HCT116 (cell line): Measurements from ENCODE around the gene ARL2.
"Not testable (repeated sequence)": the region's sequence is repeated elsewhere in the genome, so short reads cannot be mapped to it uniquely, and the experiment has no call there.

Experiments used
- ATF3 ChIP-seq: IDR thresholded peaks from 2 replicates; pipeline ENCODE4 v1.6.1; 2012
- CEBPB ChIP-seq: IDR thresholded peaks from 2 replicates; pipeline ENCODE4 v1.6.1; 2012; ENCODE audit warnings: low read depth
- CTCF ChIP-seq, 3 experiments: fragments of 200-600 bp in 1 of 3; sonication (generic) in 1 of 3; IDR thresholded peaks in 2 of 3; conservative IDR thresholded peaks in 1 of 3; 2 replicates each; pipeline ENCODE4 v1.5.1; 2012 to 2017; ENCODE audit warnings: low read depth in 2 of 3, low read length in 2 of 3, antibody characterized with exemption in 1 of 3, borderline replicate concordance in 1 of 3, control low read depth in 1 of 3, mild to moderate bottlenecking in 1 of 3, mixed read lengths in 1 of 3, mixed run types in 1 of 3, moderate library complexity in 1 of 3; ENCODE audit not compliant: insufficient read depth in 1 of 3
- FOSL1 ChIP-seq: IDR thresholded peaks from 2 replicates; pipeline ENCODE4 v1.6.1; 2012; ENCODE audit warnings: low read depth
- MAX ChIP-seq: IDR thresholded peaks from 2 replicates; pipeline ENCODE4 v1.6.1; 2012
- POLR2A ChIP-seq: IDR thresholded peaks from 2 replicates; pipeline ENCODE4 v1.7.0; 2011; ENCODE audit warnings: borderline replicate concordance; ENCODE audit not compliant: insufficient read depth, insufficient read length; ENCODE audit errors: extremely low read depth
- POLR2AphosphoS5 ChIP-seq: IDR thresholded peaks from 2 replicates; pipeline ENCODE4 v1.6.1; 2011; ENCODE audit warnings: mild to moderate bottlenecking, low read depth, low read length, moderate library complexity
- RAD21 ChIP-seq: IDR thresholded peaks from 2 replicates; pipeline ENCODE4 v1.6.1; 2012; ENCODE audit warnings: low read depth, mild to moderate bottlenecking
- REST ChIP-seq: IDR thresholded peaks from 2 replicates; pipeline ENCODE4 v1.6.1; 2012; ENCODE audit warnings: low read depth
- SIN3A ChIP-seq: IDR thresholded peaks from 2 replicates; pipeline ENCODE4 v1.6.1; 2012; ENCODE audit warnings: low read depth
- TCF7L2 ChIP-seq: IDR thresholded peaks from 2 replicates; pipeline ENCODE4 v1.7.0; 2011; ENCODE audit warnings: borderline replicate concordance, inconsistent platforms; ENCODE audit not compliant: insufficient read depth, insufficient read length; ENCODE audit errors: extremely low read depth
- ZFX ChIP-seq: fragments of 450-650 bp; IDR thresholded peaks from 2 replicates; pipeline ENCODE4 v1.6.1; 2017

GRCh38 chr11:65023502-65023901, 9.5 kb downstream of the ARL2 start:
- TF ChIP-seq POLR2A; POLR2AphosphoS5; CTCF (IDR thresholded peaks at IDR 0.05 in 2 of 3, conservative IDR thresholded peaks at IDR 0.05 in 1 of 3; ENCODE audit: borderline replicate concordance in 1 of 3, insufficient read depth in 1 of 3, low read depth in 2 of 3, low read length in 2 of 3); SIN3A; ATF3; FOSL1; TCF7L2; MAX; CEBPB; REST; ZFX; RAD21: not testable (repeated sequence)
